Neural progenitor cell (in vitro differentiated cells): ENCODE data around the gene TTC24. TPM values are rescaled to one million over a fixed set of nuclear protein-coding genes. Genes with fewer than 3 reads are reported as not detected.

ENCODE experiments used
- DNase-seq: peaks from one replicate; pipeline ENCODE4 v3.0.0-alpha.2; 2016; ENCODE audit warnings: low spot score
- H2AFZ ChIP-seq: fragments of 200-600 bp; sonication (generic); replicated peaks from 2 replicates; pipeline ENCODE4 v1.6.1; 2016; ENCODE audit warnings: antibody characterized with exemption
- H3F3A ChIP-seq: fragments of 200-600 bp; sonication (generic); 2 replicates; pipeline ENCODE4 v1.6.1; 2016; ENCODE audit warnings: antibody characterized with exemption, low read depth
- H3K27ac ChIP-seq: fragments of 200-600 bp; sonication (generic); 2 replicates; pipeline ENCODE4 v1.5.1; 2016; ENCODE audit warnings: mild to moderate bottlenecking
- H3K27me3 ChIP-seq: fragments of 200-600 bp; sonication (generic); 2 replicates; pipeline ENCODE4 v1.6.1; 2016; ENCODE audit warnings: mild to moderate bottlenecking, moderate library complexity
- H3K36me3 ChIP-seq: fragments of 200-600 bp; sonication (generic); 2 replicates; pipeline ENCODE4 v1.5.1; 2016
- H3K4me1 ChIP-seq: fragments of 200-600 bp; sonication (generic); 2 replicates; pipeline ENCODE4 v1.6.1; 2016; ENCODE audit warnings: mixed run types
- H3K4me2 ChIP-seq: fragments of 200-600 bp; sonication (generic); 2 replicates; pipeline ENCODE4 v1.6.1; 2016
- H3K4me3 ChIP-seq: fragments of 200-600 bp; sonication (generic); 2 replicates; pipeline ENCODE4 v1.5.1; 2016
- H3K79me2 ChIP-seq: fragments of 200-600 bp; sonication (generic); 2 replicates; pipeline ENCODE4 v1.6.1; 2016; ENCODE audit warnings: low read depth
- H3K9ac ChIP-seq: fragments of 200-600 bp; sonication (generic); 2 replicates; pipeline ENCODE4 v1.6.1; 2016
- H3K9me3 ChIP-seq: fragments of 200-600 bp; sonication (generic); 2 replicates; pipeline ENCODE4 v1.5.1; 2016; ENCODE audit warnings: low read depth
- H4K20me1 ChIP-seq: fragments of 200-600 bp; sonication (generic); 2 replicates; pipeline ENCODE4 v1.6.1; 2016; ENCODE audit warnings: low read depth
- H3K27ac Mint-ChIP-seq: 3 replicates; pipeline ENCODE4 v1.8.0; 2021; ENCODE audit warnings: mixed read lengths
- H3K27me3 Mint-ChIP-seq: 2 replicates; pipeline ENCODE4 v1.8.0; 2022; ENCODE audit warnings: low read depth, mild to moderate bottlenecking, inconsistent platforms, moderate library complexity, mixed read lengths; ENCODE audit not compliant: insufficient read depth
- H3K36me3 Mint-ChIP-seq: 3 replicates; pipeline ENCODE4 v1.8.0; 2021; ENCODE audit warnings: mixed read lengths
- H3K4me1 Mint-ChIP-seq: 3 replicates; pipeline ENCODE4 v1.8.0; 2021; ENCODE audit warnings: mixed read lengths
- H3K4me3 Mint-ChIP-seq: 3 replicates; pipeline ENCODE4 v1.8.0; 2021; ENCODE audit warnings: mild to moderate bottlenecking, moderate library complexity, mixed read lengths
- H3K9me3 Mint-ChIP-seq: 3 replicates; pipeline ENCODE4 v1.8.0; 2020; ENCODE audit warnings: mixed read lengths
- EZH2 ChIP-seq: fragments of 200-600 bp; sonication (generic); IDR thresholded peaks from 2 replicates; pipeline ENCODE4 v1.6.1; 2017; ENCODE audit warnings: antibody characterized with exemption, mild to moderate bottlenecking, moderate library complexity
- EZH2phosphoT487 ChIP-seq: fragments of 200-600 bp; sonication (generic); IDR thresholded peaks from 2 replicates; pipeline ENCODE4 v1.6.1; 2017; ENCODE audit warnings: antibody characterized with exemption
- total RNA-seq: library from RNA; depleted of rRNA; stranded (reverse); fragments of >200 nt; gene quantifications from 2 replicates; pipeline ENCODE4 v1.2.3, GENCODE V29; 2015; ENCODE audit warnings: low replicate concordance
- TF ChIP-seq, protein P1 (sequence below): fragments of 200-600 bp; sonication (generic); IDR thresholded peaks from 2 replicates; pipeline ENCODE4 v1.5.1; 2017; ENCODE audit warnings: antibody characterized with exemption, mild to moderate bottlenecking

TTC24 gene
- total RNA-seq, 1 donor from 2014 or later = not detected

DNA sequence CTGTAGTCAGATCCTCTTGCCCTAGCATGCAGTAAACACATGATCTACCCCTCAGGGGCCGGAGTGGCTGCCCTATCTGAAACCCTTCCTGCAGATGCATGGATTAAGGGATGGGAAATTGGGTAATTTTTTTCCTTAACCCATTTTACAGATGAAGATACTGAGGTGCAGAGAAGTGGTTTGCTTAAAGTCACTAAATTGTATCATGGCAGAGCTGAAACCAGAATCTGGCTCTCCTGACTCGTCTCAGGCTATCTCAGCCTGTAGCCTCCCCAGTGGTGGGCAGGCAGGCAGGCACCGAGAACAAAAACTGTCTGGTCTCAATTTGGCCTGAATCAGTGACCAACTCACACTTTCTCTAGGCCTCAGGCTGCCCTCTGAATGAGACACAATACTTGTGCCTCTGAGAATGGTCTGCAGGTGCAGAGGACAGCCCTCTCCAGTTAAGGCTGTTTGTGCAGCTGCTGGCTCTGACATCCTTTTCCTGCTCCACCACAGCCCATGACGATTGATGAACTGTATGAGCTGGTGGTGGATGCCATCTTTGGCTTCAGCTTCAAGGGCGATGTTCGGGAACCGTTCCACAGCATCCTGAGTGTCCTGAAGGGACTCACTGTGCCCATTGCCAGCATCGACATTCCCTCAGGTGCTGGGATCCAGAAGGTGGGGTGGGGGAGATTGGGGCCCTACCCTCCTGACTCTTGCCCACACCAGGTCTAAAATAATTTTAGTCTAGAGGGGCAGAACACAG lies 13.6 kb downstream of the TTC24 start:
- H3F3A ChIP-seq = peaks cover 39% of the 10 kb centered on the region
- no peaks in the 10 kb centered on the region for H3K36me3 ChIP-seq
- no peak overlapping the region for H3K9ac ChIP-seq
- no peaks in the 10 kb centered on the region for H3K9me3 Mint-ChIP-seq
- no peak for DNase-seq
- H3K36me3 Mint-ChIP-seq = peaks cover 13% of the 10 kb centered on the region
- no peak overlapping the region for H3K27ac Mint-ChIP-seq
- peaks cover 5% of the 10 kb centered on the region for H3K4me1 ChIP-seq
- TF ChIP-seq EZH2 = no peak
- TF ChIP-seq EZH2phosphoT487 = no peak
- TF ChIP-seq, protein P1, sequence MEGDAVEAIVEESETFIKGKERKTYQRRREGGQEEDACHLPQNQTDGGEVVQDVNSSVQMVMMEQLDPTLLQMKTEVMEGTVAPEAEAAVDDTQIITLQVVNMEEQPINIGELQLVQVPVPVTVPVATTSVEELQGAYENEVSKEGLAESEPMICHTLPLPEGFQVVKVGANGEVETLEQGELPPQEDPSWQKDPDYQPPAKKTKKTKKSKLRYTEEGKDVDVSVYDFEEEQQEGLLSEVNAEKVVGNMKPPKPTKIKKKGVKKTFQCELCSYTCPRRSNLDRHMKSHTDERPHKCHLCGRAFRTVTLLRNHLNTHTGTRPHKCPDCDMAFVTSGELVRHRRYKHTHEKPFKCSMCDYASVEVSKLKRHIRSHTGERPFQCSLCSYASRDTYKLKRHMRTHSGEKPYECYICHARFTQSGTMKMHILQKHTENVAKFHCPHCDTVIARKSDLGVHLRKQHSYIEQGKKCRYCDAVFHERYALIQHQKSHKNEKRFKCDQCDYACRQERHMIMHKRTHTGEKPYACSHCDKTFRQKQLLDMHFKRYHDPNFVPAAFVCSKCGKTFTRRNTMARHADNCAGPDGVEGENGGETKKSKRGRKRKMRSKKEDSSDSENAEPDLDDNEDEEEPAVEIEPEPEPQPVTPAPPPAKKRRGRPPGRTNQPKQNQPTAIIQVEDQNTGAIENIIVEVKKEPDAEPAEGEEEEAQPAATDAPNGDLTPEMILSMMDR = no peak
- H3K27ac ChIP-seq = no peak overlapping the region
- peaks cover 5% of the 10 kb centered on the region for H3K79me2 ChIP-seq
- no peaks in the 10 kb centered on the region for H3K9me3 ChIP-seq
- H3K27me3 Mint-ChIP-seq = peaks cover 5% of the 10 kb centered on the region
- no peak overlapping the region for H3K4me3 ChIP-seq
- H3K4me1 Mint-ChIP-seq = peaks cover 28% of the 10 kb centered on the region
- peak overlapping the region; percentile 95 for H3K4me2 ChIP-seq
- H3K27me3 ChIP-seq = no peaks in the 10 kb centered on the region
- no peak overlapping the region for H2AFZ ChIP-seq
- H4K20me1 ChIP-seq = no peaks in the 10 kb centered on the region
- peak overlapping the region; percentile 85 for H3K4me3 Mint-ChIP-seq

DNA sequence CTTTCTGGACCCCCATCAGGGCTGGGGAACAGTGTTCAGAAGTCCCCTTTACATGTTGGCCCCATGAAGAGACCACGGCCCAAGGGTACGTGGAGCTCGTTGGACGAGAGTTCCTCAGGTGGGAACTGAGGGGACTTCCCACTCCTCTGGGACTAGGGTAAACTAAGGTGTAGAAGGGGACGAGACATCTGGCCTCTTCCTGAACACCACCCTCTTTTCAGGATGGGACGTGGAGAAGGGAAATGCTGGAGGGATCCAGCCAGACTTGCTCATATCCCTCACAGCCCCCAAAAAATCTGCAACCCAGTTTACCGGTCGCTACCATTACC lies 14.1 kb downstream of the TTC24 start:
- H3K9ac ChIP-seq = no peak overlapping the region
- no peaks in the 10 kb centered on the region for H4K20me1 ChIP-seq
- no peaks in the 10 kb centered on the region for H3K36me3 ChIP-seq
- Mint-ChIP-seq H3K36me3 (peaks cover 13% of the 10 kb centered on the region), H3K9me3 (no peaks in the 10 kb centered on the region), H3K27me3 (peaks cover 5% of the 10 kb centered on the region), H3K27ac (no peak overlapping the region), H3K4me3 (no peak overlapping the region), H3K4me1 (peaks cover 28% of the 10 kb centered on the region)
- no peak overlapping the region for H3K27ac ChIP-seq
- no peak overlapping the region for H3K4me2 ChIP-seq
- H3K4me1 ChIP-seq = peaks cover 5% of the 10 kb centered on the region
- H3F3A ChIP-seq = peaks cover 39% of the 10 kb centered on the region
- peaks cover 5% of the 10 kb centered on the region for H3K79me2 ChIP-seq
- DNase-seq = no peak
- H3K27me3 ChIP-seq = no peaks in the 10 kb centered on the region
- H3K9me3 ChIP-seq = no peaks in the 10 kb centered on the region
- TF ChIP-seq, protein P1 = no peak
- TF ChIP-seq EZH2phosphoT487 (no peak), EZH2 (no peak)
- H2AFZ ChIP-seq = no peak overlapping the region
- H3K4me3 ChIP-seq = no peak overlapping the region

GRCh38 chr1:156594190-156594589 lies 14.7 kb downstream of the TTC24 start:
- peaks cover 13% of the 10 kb centered on the region for H3K36me3 Mint-ChIP-seq
- H3K4me3 ChIP-seq = no peak overlapping the region

More at GRCh38 chr1:156594190-156594589, 14.7 kb downstream of the TTC24 start:
- Mint-ChIP-seq H3K27ac (peak overlapping the region; percentile 74), H3K27me3 (peaks cover 5% of the 10 kb centered on the region), H3K9me3 (no peaks in the 10 kb centered on the region), H3K4me3 (peak overlapping the region; percentile 11), H3K4me1 (peaks cover 28% of the 10 kb centered on the region)
- TF ChIP-seq EZH2phosphoT487 = no peak
- TF ChIP-seq, protein P1 = no peak
- no peak for TF ChIP-seq EZH2
- H3K9me3 ChIP-seq = no peaks in the 10 kb centered on the region
- no peaks in the 10 kb centered on the region for H3K27me3 ChIP-seq
- no peak overlapping the region for H3K9ac ChIP-seq
- H3K27ac ChIP-seq = no peak overlapping the region
- no peak for DNase-seq
- H3F3A ChIP-seq = peaks cover 39% of the 10 kb centered on the region
- no peak overlapping the region for H2AFZ ChIP-seq
- H3K4me1 ChIP-seq = peaks cover 5% of the 10 kb centered on the region
- H3K4me2 ChIP-seq = no peak overlapping the region
- H3K36me3 ChIP-seq = no peaks in the 10 kb centered on the region
- H4K20me1 ChIP-seq = no peaks in the 10 kb centered on the region
- peaks cover 11% of the 10 kb centered on the region for H3K79me2 ChIP-seq
